ENCODE measurements around the gene IGSF21.

Gene IGSF21

DNA sequence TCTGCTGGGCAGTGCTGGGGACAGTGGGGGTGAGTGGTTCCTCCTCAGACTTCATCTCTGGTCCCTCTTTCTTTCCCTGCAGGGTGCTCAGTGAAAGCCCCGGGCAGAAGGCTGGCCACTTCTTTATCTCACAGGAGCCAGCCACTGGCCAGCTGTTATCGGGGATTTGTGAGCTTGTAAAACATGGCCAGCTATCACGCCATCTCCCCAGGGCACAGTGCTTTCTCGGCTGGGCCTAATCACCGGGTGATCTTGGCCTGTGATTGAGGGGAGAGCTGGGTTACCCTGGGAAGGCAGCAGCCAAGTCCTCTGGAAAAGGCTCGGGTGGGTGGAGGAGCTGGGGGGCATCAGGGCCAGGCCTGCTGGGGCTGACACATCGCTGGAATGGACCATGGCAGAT lies 83.0 kb downstream of the IGSF21 start:
- no peak for DNase-seq (ENCODE audit: extremely low read depth, insufficient read length)
- Histone ChIP-seq H3K36me3 (ENCODE audit: control insufficient read depth, insufficient read depth, low read length) (no peaks in the 10 kb centered on the region), H3K27me3 (replicated peaks; ENCODE audit: control insufficient read depth, insufficient read depth, low read length) (no peaks in the 10 kb centered on the region; the same call in 1 of the 2 replicates), H3K4me3 (replicated peaks; ENCODE audit: low read depth, low read length) (no peak overlapping the region)
- no peak for TF ChIP-seq CTCF (IDR thresholded peaks at IDR 0.05; ENCODE audit: insufficient read depth, low read length, poor library complexity, severe bottlenecking)

GRCh38 chr1:18191037-18191436 lies 83.4 kb downstream of the IGSF21 start:
- no peaks in the 10 kb centered on the region; the same call in 1 of the 2 replicates for H3K27me3 ChIP-seq (replicated peaks; ENCODE audit: control insufficient read depth, insufficient read depth, low read length)
- no peak overlapping the region for H3K4me3 ChIP-seq (replicated peaks; ENCODE audit: low read depth, low read length)
- H3K36me3 ChIP-seq (ENCODE audit: control insufficient read depth, insufficient read depth, low read length): no peaks in the 10 kb centered on the region
- DNase-seq (ENCODE audit: extremely low read depth, insufficient read length): no peak
- TF ChIP-seq CTCF (IDR thresholded peaks at IDR 0.05; ENCODE audit: insufficient read depth, low read length, poor library complexity, severe bottlenecking): no peak

DNA sequence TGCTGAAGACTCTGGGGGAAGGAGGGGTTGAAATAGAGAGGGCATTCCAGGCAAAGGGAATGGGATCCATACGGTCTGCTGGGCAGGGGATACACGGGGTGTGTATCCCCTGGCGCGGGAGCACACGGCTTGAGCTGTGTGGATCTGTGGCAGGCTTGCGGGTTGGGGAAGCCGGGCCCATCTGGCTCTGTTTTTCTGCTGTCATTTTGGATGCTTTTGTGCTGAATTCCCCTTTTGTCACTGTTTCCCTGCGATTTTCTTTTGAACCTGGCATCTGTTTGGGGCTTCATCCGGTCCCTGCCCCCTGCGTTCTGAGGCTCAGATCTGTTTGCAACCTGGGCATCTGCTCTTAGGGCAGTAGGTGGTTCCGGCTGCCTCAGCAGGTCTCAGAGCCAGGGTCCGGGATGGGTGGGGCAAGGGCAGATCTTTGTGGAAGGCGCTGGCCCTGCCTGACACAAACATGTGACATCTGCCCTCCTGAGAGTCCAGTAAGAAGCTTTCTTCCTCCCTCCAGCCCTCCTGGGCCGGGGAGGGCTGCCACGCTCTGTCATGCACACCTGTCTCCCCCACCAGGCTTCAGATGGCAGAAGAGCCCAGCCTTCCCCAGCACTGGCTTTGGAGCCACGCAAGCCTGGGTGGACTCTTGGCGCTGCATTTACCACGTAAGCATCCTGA lies 84.0 kb downstream of the IGSF21 start:
- Histone ChIP-seq H3K4me3 (replicated peaks; ENCODE audit: low read depth, low read length) (no peak overlapping the region), H3K27me3 (replicated peaks; ENCODE audit: control insufficient read depth, insufficient read depth, low read length) (no peaks in the 10 kb centered on the region; the same call in 1 of the 2 replicates), H3K36me3 (ENCODE audit: control insufficient read depth, insufficient read depth, low read length) (no peaks in the 10 kb centered on the region)
- DNase-seq (ENCODE audit: extremely low read depth, insufficient read length): no peak
- no peak for TF ChIP-seq CTCF (IDR thresholded peaks at IDR 0.05; ENCODE audit: insufficient read depth, low read length, poor library complexity, severe bottlenecking)

- Histone ChIP-seq H3K36me3 (ENCODE audit: control insufficient read depth, insufficient read depth, low read length) (no peaks in the 10 kb centered on the region), H3K27me3 (replicated peaks; ENCODE audit: control insufficient read depth, insufficient read depth, low read length) (peaks cover under 1% of the 10 kb centered on the region; the same call in 1 of the 2 replicates), H3K4me3 (replicated peaks; ENCODE audit: low read depth, low read length) (no peak overlapping the region)
- DNase-seq (ENCODE audit: extremely low read depth, insufficient read length): no peak
- no peak for TF ChIP-seq CTCF (IDR thresholded peaks at IDR 0.05; ENCODE audit: insufficient read depth, low read length, poor library complexity, severe bottlenecking)
Measured at GRCh38 chr1:18192182-18192581, 84.6 kb downstream of the IGSF21 start.

DNA sequence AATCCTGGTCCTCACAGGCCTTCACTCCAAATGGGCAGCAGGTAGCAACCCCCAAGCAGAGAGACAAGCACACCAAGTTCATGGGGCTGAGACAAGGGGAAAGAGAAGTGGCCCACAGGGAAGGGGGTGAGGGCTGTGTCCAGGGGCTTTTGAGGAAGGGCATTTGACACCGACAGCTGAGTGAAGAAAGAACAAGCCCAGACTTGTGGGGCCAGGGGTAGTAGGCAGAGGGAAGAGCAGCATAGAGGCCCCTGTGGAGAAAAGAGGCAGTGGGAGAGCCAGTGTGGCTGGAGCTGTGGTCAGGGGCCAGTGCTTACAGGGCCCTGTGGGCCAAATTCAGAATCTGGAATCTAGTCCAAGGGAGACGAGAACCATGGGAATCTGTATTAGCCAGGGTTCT lies 85.4 kb downstream of the IGSF21 start:
- H3K36me3 ChIP-seq (ENCODE audit: control insufficient read depth, insufficient read depth, low read length): no peaks in the 10 kb centered on the region
- H3K4me3 ChIP-seq (replicated peaks; ENCODE audit: low read depth, low read length): no peak overlapping the region
- no peak for TF ChIP-seq CTCF (IDR thresholded peaks at IDR 0.05; ENCODE audit: insufficient read depth, low read length, poor library complexity, severe bottlenecking)
- H3K27me3 ChIP-seq (replicated peaks; ENCODE audit: control insufficient read depth, insufficient read depth, low read length): peaks cover 1% of the 10 kb centered on the region; the same call in 1 of the 2 replicates
- no peak for DNase-seq (ENCODE audit: extremely low read depth, insufficient read length)

Data from GM06990 (cell line).